GM19043 (cell line): ENCODE results near the gene FGD5.
A peak's percentile ranks its signal among the peaks of the same experiment; 100 is the strongest.

Experiments used
- ATAC-seq: cut with Tn5 transposase; IDR thresholded peaks from one replicate; pipeline ENCODE4 v1.9.1; 2021; ENCODE audit warnings: low read depth; ENCODE audit not compliant: unreplicated experiment

FGD5 gene

GRCh38 chr3:14920536-14920935 lies 101.8 kb downstream of the FGD5 start:
- no peak for ATAC-seq

GRCh38 chr3:14921034-14921616 lies 102.4 kb downstream of the FGD5 start:
- ATAC-seq = peak; percentile 86

- ATAC-seq = no peak
These were observed 103.3 kb downstream of the FGD5 start for GRCh38 chr3:14921811-14922705.

GRCh38 chr3:14922863-14923262 lies 104.1 kb downstream of the FGD5 start:
- no peak for ATAC-seq

- ATAC-seq = no peak
These were observed 104.7 kb downstream of the FGD5 start for GRCh38 chr3:14923476-14923875.

GRCh38 chr3:14925729-14926591 lies 107.2 kb downstream of the FGD5 start:
- no peak for ATAC-seq

- ATAC-seq = no peak
These were observed 107.8 kb downstream of the FGD5 start for GRCh38 chr3:14926592-14926991.

- no peak for ATAC-seq
These were observed 108.5 kb downstream of the FGD5 start for GRCh38 chr3:14927308-14927707.

- ATAC-seq = no peak
These were observed 110.7 kb downstream of the FGD5 start for GRCh38 chr3:14929310-14930074.

- ATAC-seq = no peak
These were observed 115.2 kb downstream of the FGD5 start for GRCh38 chr3:14933820-14934425.

GRCh38 chr3:14935592-14936345 lies 117.0 kb downstream of the FGD5 start:
- ATAC-seq = no peak

GRCh38 chr3:14938954-14939353 lies 120.2 kb downstream of the FGD5 start:
- ATAC-seq = no peak

GRCh38 chr3:14941871-14942270 lies 123.1 kb downstream of the FGD5 start:
- ATAC-seq = no peak

GRCh38 chr3:14943042-14943441 lies 124.3 kb downstream of the FGD5 start:
- ATAC-seq = peak; percentile 39

GRCh38 chr3:14946236-14946635 lies 127.5 kb downstream of the FGD5 start:
- ATAC-seq = no peak

- no peak for ATAC-seq
These were observed 128.0 kb downstream of the FGD5 start for GRCh38 chr3:14946739-14947099.

- ATAC-seq = peak; percentile 36
These were observed 128.5 kb downstream of the FGD5 start, which contains the start of gene NR2C2 for GRCh38 chr3:14947100-14947885. Gene NR2C2 (plus strand): TSS chr3:14947583. CDS start chr3:15003915, 56,332 bp downstream.

- ATAC-seq = peak; percentile 86
These were observed 129.3 kb downstream of the FGD5 start for GRCh38 chr3:14947886-14948608.
